NB4 (cell line): ENCODE results near the gene PORCN.

Source experiments
- DNase-seq: peaks from one replicate; pipeline ENCODE4 v3.0.0; 2010; ENCODE audit warnings: low read depth
- H3K4me3 ChIP-seq: one replicate; pipeline ENCODE4 v1.5.1; 2011; ENCODE audit warnings: mild to moderate bottlenecking, low read depth, low read length, moderate library complexity
- MAX ChIP-seq: IDR thresholded peaks from 2 replicates; pipeline ENCODE4 v1.6.1; 2011; ENCODE audit warnings: low read depth, low read length
- MYC ChIP-seq: IDR thresholded peaks from 2 replicates; pipeline ENCODE4 v1.6.1; 2011; ENCODE audit warnings: low read depth, low read length
- POLR2A ChIP-seq: IDR thresholded peaks from 2 replicates; pipeline ENCODE4 v1.6.1; 2011; ENCODE audit warnings: mild to moderate bottlenecking; ENCODE audit not compliant: insufficient read length; ENCODE audit errors: extremely low read depth
- TF ChIP-seq, protein P1 (sequence below): IDR thresholded peaks from one replicate; pipeline ENCODE4 v1.5.1; 2012; ENCODE audit warnings: low read depth, low read length

PORCN gene

GRCh38 chrX:48508400-48509244, at the start of gene PORCN:
PORCN (plus strand) TSS chrX:48508992; CDS start chrX:48509821, 829 bp downstream.
- DNase-seq, result peak; percentile 85
- TF ChIP-seq MYC (no peak), POLR2A (peak; percentile 66), MAX (no peak)
- TF ChIP-seq, protein P1, sequence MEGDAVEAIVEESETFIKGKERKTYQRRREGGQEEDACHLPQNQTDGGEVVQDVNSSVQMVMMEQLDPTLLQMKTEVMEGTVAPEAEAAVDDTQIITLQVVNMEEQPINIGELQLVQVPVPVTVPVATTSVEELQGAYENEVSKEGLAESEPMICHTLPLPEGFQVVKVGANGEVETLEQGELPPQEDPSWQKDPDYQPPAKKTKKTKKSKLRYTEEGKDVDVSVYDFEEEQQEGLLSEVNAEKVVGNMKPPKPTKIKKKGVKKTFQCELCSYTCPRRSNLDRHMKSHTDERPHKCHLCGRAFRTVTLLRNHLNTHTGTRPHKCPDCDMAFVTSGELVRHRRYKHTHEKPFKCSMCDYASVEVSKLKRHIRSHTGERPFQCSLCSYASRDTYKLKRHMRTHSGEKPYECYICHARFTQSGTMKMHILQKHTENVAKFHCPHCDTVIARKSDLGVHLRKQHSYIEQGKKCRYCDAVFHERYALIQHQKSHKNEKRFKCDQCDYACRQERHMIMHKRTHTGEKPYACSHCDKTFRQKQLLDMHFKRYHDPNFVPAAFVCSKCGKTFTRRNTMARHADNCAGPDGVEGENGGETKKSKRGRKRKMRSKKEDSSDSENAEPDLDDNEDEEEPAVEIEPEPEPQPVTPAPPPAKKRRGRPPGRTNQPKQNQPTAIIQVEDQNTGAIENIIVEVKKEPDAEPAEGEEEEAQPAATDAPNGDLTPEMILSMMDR, result no peak
- H3K4me3 ChIP-seq, result peak within 1 kb of the TSS; percentile 80

GRCh38 chrX:48459483-48459882, 49.3 kb upstream of the PORCN start:
- no peak for DNase-seq
- TF ChIP-seq MAX (no peak), POLR2A (no peak), MYC (no peak)
- TF ChIP-seq, protein P1, result no peak
- no peak overlapping the region for H3K4me3 ChIP-seq

DNA sequence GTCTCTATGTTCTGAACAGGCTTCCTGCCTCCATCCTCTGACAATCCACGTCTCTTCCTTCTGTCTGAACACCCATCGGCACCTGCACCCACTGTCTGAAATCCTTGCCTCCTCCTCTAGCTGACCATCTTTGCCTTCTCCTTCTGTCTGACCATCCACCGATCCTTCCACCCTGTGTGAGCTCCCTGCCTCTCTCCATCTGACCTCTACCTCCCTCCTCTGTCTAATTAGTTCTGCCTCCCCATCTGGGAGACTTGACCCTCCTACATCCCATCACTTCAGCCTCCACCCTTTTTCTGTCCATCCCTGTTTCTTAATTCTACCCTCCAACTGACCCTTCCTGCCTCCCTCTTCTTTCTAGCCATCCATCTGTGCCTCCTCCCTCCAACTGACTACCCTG, 48.8 kb upstream of the PORCN start:
- TF ChIP-seq, protein P1, result no peak
- TF ChIP-seq MAX, result no peak
- TF ChIP-seq MYC, result no peak
- no peak for TF ChIP-seq POLR2A
- no peak for DNase-seq
- no peak overlapping the region for H3K4me3 ChIP-seq

DNA sequence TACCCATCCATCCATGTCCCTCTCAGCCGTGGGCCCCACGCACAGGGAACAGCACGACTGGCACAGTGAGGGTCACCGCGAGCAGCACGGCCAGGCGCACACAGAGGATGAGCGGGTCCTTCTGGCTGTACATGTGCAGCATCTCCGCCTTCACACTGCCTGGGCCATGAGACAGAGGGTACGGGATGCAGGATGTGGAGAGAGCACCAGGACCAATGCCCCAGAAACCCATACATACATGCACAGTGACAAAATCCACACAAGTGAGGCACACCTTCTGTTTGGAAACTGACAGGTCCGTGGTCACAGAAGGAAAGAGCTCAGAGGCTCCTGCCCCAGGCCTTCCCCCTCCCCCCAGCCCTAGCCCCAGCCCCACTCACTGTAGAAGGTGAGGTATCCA, 48.2 kb upstream of the PORCN start:
- no peak for DNase-seq
- H3K4me3 ChIP-seq, result no peak overlapping the region
- TF ChIP-seq MYC (no peak), POLR2A (no peak), MAX (no peak)
- TF ChIP-seq, protein P1, result no peak

DNA sequence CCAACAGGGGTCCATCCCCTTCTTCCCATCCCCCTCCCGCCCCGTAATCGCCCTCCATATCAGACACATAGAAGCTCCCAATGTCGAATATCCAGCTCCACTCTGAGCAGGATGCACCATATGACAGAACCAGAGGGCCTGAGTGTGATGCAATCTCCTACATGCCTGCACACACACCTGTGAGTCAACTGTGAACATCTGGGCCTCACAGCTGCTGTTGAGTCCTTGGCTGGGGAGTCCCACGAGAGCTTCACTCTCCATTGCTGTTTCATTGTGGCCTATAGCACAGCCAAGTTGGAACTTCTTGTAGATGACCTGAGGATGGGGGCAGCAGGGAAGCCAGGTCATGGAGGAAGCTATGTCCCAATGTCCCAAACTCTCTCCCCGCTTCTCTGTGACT, 47.0 kb upstream of the PORCN start:
- H3K4me3 ChIP-seq, result no peak overlapping the region
- no peak for DNase-seq
- TF ChIP-seq, protein P1, result no peak
- TF ChIP-seq POLR2A (no peak), MYC (no peak), MAX (no peak)
